ENCODE data around the gene OPHN1. TPM values are rescaled to one million over a fixed set of nuclear protein-coding genes. Genes with fewer than 3 reads are reported as not detected.

The OPHN1 gene
- total RNA-seq, 1 experiment from 2014 or later: 4.6 TPM

DNA sequence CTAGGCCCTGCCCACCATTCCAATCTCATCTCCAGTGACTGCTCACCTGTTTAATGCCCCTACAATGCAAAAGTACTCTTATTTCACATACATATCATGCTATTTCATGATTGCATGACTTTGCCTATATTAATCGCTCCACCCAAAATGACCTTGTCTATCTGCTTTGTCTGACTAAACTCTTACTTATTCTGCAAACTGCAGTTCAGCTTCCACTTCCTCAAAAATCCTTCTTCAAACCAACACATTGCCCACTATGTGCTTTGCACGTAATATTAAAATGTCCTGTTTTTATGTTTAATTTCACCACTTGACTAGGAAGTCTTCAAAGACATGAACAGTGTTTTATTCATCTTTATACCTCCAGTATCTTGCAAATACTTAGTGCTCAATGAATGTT lies 229.6 kb downstream of the OPHN1 start:
- no peaks in the 10 kb centered on the region for H3K9me3 Mint-ChIP-seq (ENCODE audit: unreplicated experiment)
- BruUV-seq (replicated peaks): no TSS peak
- CTCF ChIA-PET: no interaction called here

DNA sequence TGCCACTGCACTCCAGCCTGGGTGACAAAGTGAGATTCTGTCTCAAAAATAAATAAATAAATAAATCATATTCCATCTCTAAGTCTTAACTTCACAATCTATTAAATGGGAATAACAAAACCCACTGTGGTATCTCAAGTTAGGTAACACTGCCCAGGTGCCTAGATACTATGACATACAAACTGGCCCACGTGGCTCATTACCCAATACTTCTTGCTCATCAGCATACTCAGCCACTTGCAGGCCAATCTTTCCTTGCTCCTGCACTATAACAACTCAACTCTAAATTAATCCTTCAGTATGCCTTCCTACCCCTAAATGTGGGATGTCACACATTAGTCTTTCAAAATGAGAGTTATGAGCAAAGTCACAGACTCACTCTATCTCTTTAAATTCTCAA lies 230.1 kb downstream of the OPHN1 start:
- intact Hi-C loops (cut with micrococcal nuclease; ENCODE audit: unreplicated experiment): no loop called here
- no peaks in the 10 kb centered on the region for H3K9me3 Mint-ChIP-seq (ENCODE audit: unreplicated experiment)
- H3K27me3 Mint-ChIP-seq (ENCODE audit: insufficient read depth, unreplicated experiment): no peaks in the 10 kb centered on the region
- H3K36me3 Mint-ChIP-seq (ENCODE audit: insufficient read depth, unreplicated experiment): peaks cover 6% of the 10 kb centered on the region
- H3K36me3 ChIP-seq (ENCODE audit: control insufficient read depth, insufficient read depth, low read length): no peaks in the 10 kb centered on the region
- BruUV-seq (replicated peaks): no TSS peak
- TF ChIP-seq, protein P1, sequence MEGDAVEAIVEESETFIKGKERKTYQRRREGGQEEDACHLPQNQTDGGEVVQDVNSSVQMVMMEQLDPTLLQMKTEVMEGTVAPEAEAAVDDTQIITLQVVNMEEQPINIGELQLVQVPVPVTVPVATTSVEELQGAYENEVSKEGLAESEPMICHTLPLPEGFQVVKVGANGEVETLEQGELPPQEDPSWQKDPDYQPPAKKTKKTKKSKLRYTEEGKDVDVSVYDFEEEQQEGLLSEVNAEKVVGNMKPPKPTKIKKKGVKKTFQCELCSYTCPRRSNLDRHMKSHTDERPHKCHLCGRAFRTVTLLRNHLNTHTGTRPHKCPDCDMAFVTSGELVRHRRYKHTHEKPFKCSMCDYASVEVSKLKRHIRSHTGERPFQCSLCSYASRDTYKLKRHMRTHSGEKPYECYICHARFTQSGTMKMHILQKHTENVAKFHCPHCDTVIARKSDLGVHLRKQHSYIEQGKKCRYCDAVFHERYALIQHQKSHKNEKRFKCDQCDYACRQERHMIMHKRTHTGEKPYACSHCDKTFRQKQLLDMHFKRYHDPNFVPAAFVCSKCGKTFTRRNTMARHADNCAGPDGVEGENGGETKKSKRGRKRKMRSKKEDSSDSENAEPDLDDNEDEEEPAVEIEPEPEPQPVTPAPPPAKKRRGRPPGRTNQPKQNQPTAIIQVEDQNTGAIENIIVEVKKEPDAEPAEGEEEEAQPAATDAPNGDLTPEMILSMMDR (IDR thresholded peaks at IDR 0.05; ENCODE audit: insufficient read depth in 1 of 2, low read depth in 1 of 2, low read length in 1 of 2, severe bottlenecking in 1 of 2, unreplicated experiment in 1 of 2): no peak
- H3K4me1 Mint-ChIP-seq (ENCODE audit: low read depth, unreplicated experiment): no peaks in the 10 kb centered on the region
- H3K9me3 ChIP-seq: no peaks in the 10 kb centered on the region
- DNase-seq: no peak
- POLR2A ChIA-PET: no interaction called here
- H3K4me1 ChIP-seq: no peaks in the 10 kb centered on the region; the same call in 1 of the 2 replicates
- no peak overlapping the region for H3K27ac Mint-ChIP-seq (ENCODE audit: unreplicated experiment)
- H3K4me3 Mint-ChIP-seq (ENCODE audit: unreplicated experiment): no peak overlapping the region
- no peak overlapping the region for H3K4me3 ChIP-seq (ENCODE audit: low read depth, low read length)
- no peaks in the 10 kb centered on the region for H3K27me3 ChIP-seq (replicated peaks; ENCODE audit: control insufficient read depth, insufficient read depth, low read length)
- CTCF ChIA-PET: no interaction called here

More for the DNA sequence above, 229.6 kb downstream of the OPHN1 start:
- no peak for DNase-seq
- POLR2A ChIA-PET: no interaction called here
- Mint-ChIP-seq H3K36me3 (ENCODE audit: insufficient read depth, unreplicated experiment) (peaks cover 6% of the 10 kb centered on the region), H3K4me1 (ENCODE audit: low read depth, unreplicated experiment) (no peaks in the 10 kb centered on the region), H3K27me3 (ENCODE audit: insufficient read depth, unreplicated experiment) (no peaks in the 10 kb centered on the region), H3K27ac (ENCODE audit: unreplicated experiment) (no peak overlapping the region), H3K4me3 (ENCODE audit: unreplicated experiment) (no peak overlapping the region)
- Histone ChIP-seq H3K27me3 (replicated peaks; ENCODE audit: control insufficient read depth, insufficient read depth, low read length) (no peaks in the 10 kb centered on the region), H3K4me3 (ENCODE audit: low read depth, low read length) (no peak overlapping the region), H3K9me3 (no peaks in the 10 kb centered on the region), H3K4me1 (no peaks in the 10 kb centered on the region; the same call in 1 of the 2 replicates), H3K36me3 (ENCODE audit: control insufficient read depth, insufficient read depth, low read length) (no peaks in the 10 kb centered on the region)
- intact Hi-C loops (cut with micrococcal nuclease; ENCODE audit: unreplicated experiment): no loop called here
- TF ChIP-seq, protein P1 (IDR thresholded peaks at IDR 0.05; ENCODE audit: insufficient read depth in 1 of 2, low read depth in 1 of 2, low read length in 1 of 2, severe bottlenecking in 1 of 2, unreplicated experiment in 1 of 2): no peak

DNA sequence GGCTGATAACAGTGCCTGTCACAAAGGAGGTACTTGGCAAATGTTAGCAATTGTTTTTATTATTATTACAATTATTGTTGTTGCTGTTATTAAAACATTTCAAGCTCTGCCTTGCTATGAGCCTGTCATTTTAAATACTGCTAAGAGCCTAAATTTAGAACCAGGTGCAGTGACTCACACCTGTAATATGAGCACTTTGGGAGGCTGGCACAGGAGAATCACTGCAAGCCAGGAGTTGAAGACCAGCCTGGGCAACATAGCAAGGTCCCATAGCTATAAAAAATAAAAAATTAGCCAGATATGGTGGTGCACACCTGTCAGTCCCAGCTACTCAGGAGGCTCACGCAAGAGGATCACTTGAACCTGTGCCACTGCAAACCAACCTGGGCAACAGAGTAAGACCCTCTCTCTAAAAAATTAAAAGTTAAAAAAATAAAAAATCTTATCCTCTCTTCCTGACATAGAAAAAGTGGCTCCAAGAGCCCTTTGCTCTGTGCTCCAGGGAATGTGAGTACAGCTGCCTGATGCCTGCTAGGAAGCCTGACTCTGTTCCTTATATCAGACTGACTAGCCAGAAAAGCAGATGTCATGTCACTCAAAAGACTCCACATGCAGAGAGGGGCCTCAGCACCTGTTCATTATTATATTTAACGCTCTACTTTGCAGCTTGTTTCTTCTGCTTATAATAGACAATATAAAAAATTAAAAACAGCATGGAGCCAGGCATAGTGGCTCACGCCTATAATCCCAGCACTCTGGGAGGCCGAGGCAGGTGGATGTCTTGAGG lies 234.0 kb downstream of the OPHN1 start:
- no peaks in the 10 kb centered on the region for H3K36me3 Mint-ChIP-seq (ENCODE audit: insufficient read depth, unreplicated experiment)
- Histone ChIP-seq H3K36me3 (ENCODE audit: control insufficient read depth, insufficient read depth, low read length) (no peaks in the 10 kb centered on the region), H3K4me1 (no peaks in the 10 kb centered on the region; the same call in 1 of the 2 replicates), H3K27me3 (replicated peaks; ENCODE audit: control insufficient read depth, insufficient read depth, low read length) (no peaks in the 10 kb centered on the region), H3K4me3 (ENCODE audit: low read depth, low read length) (no peak overlapping the region), H3K9me3 (no peaks in the 10 kb centered on the region)
- H3K27ac Mint-ChIP-seq (ENCODE audit: unreplicated experiment): no peak overlapping the region
- no TSS peak for BruUV-seq (replicated peaks)
- no peak overlapping the region for H3K4me3 Mint-ChIP-seq (ENCODE audit: unreplicated experiment)
- intact Hi-C loops (cut with micrococcal nuclease; ENCODE audit: unreplicated experiment): loop anchor here (5.0 kb wide), 1 partner anchor 608 kb away; no protein-coding TSS in a partner anchor
- ChIA-PET CTCF (no interaction called here), POLR2A (no interaction called here)
- H3K4me1 Mint-ChIP-seq (ENCODE audit: low read depth, unreplicated experiment): no peaks in the 10 kb centered on the region
- H3K27me3 Mint-ChIP-seq (ENCODE audit: insufficient read depth, unreplicated experiment): no peaks in the 10 kb centered on the region
- H3K9me3 Mint-ChIP-seq (ENCODE audit: unreplicated experiment): no peaks in the 10 kb centered on the region
- TF ChIP-seq, protein P1 (IDR thresholded peaks at IDR 0.05; ENCODE audit: insufficient read depth in 1 of 2, low read depth in 1 of 2, low read length in 1 of 2, severe bottlenecking in 1 of 2, unreplicated experiment in 1 of 2): no peak
- no peak for DNase-seq
